HG03045 (cell line): Measurements from ENCODE around the gene PRAMEF26.
"Not testable (repeated sequence)": the region's sequence is repeated elsewhere in the genome, so short reads cannot be mapped to it uniquely, and the experiment has no call there.

ENCODE experiments used
- ATAC-seq: cut with Tn5 transposase; IDR thresholded peaks from one replicate; pipeline ENCODE4 v1.9.1; 2021; ENCODE audit warnings: mild to moderate bottlenecking, moderate library complexity; ENCODE audit not compliant: unreplicated experiment

Gene PRAMEF26

GRCh38 chr1:13155909-13156308 lies at the start of gene PRAMEF26:
Gene PRAMEF26, minus strand, starts transcription at chr1:13156009. Its CDS starts 2,914 bp downstream, at chr1:13153095.
- ATAC-seq = not testable (repeated sequence)

DNA sequence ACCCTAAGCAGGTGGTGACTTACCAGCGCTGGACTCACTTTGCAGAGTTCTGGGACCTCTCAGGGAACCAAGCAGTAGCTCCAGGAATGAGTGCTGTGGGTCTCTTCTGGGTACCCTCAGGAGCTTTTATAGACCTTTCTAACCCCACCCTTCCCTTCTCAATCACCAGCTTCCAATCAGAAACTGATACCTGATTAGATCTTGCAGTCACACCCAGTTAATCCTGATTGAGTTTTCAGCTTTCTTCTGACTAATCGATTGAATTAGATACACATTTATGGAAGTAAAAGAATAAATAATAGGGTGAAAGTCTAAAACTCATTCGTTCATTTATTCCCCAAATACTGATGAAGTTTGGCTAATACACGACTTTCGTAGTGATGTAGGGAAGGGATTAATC lies 45.5 kb upstream of the PRAMEF26 start, which contains the start of gene PRAMEF13:
TSS of gene PRAMEF13 (minus strand) at position 101 of the 400 bp plus-strand sequence. CDS start 1,820 bp downstream, outside the sequence.
- ATAC-seq = not testable (repeated sequence)

GRCh38 chr1:13171548-13171947 lies 15.7 kb upstream of the PRAMEF26 start, which contains the start of gene PRAMEF9:
Gene PRAMEF9, plus strand, starts transcription at chr1:13171848. Its CDS starts 3,433 bp downstream, at chr1:13175281.
- ATAC-seq = not testable (repeated sequence)

- not testable (repeated sequence) for ATAC-seq
Observed at GRCh38 chr1:13165531-13165930, 9.7 kb upstream of the PRAMEF26 start, which contains the start of gene HNRNPCL4. Gene HNRNPCL4, minus strand, starts transcription at chr1:13165631. Its CDS starts 164 bp downstream, at chr1:13165467.

- not testable (repeated sequence) for ATAC-seq
Observed at GRCh38 chr1:13116754-13117153, 39.1 kb downstream of the PRAMEF26 start, which contains the start of gene HNRNPCL2. Gene HNRNPCL2, minus strand, starts transcription at chr1:13116854. Its CDS starts 454 bp downstream, at chr1:13116400.
